ENCODE data around the gene CELF5.
"Not testable (repeated sequence)": the region's sequence is repeated elsewhere in the genome, so short reads cannot be mapped to it uniquely, and the experiment has no call there.

Gene CELF5

GRCh38 chr19:3196064-3196932 is 28.2 kb upstream of the CELF5 start:
- CTCF ChIA-PET = interaction anchor here (1.4 kb wide), 1 partner anchor 13 kb away, joined by 8 read pairs; no protein-coding TSS in a partner anchor
- no peak overlapping the region for H3K4me3 ChIP-seq (ENCODE audit: low read depth, low read length)
- TF ChIP-seq CTCF (IDR thresholded peaks at IDR 0.05; ENCODE audit: insufficient read depth, low read length, missing control alignments) = no peak
- DNase-seq (ENCODE audit: low read depth, low spot score) = no peak
- POLR2A ChIA-PET = no interaction called here

DNA sequence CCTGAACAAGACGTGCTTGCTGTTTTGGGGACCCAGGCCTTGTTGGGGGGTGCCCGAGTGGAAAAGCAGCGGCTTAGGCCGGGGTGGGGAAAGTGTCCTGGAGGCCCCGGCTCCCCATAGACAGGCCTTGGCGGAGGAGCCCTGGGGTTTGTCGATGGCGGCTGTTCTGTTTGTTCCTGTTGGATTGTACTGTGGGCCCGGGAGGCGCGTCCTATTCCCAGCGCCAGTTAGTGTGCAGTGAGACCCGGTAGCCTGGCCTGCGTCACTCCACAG is 27.6 kb upstream of the CELF5 start:
- ChIA-PET CTCF (interaction anchor here (1.4 kb wide), 1 partner anchor 12 kb away, joined by 8 read pairs; no protein-coding TSS in a partner anchor), POLR2A (no interaction called here)
- DNase-seq (ENCODE audit: low read depth, low spot score) = no peak
- H3K4me3 ChIP-seq (ENCODE audit: low read depth, low read length) = no peak overlapping the region
- TF ChIP-seq CTCF (IDR thresholded peaks at IDR 0.05; ENCODE audit: insufficient read depth, low read length, missing control alignments) = no peak

DNA sequence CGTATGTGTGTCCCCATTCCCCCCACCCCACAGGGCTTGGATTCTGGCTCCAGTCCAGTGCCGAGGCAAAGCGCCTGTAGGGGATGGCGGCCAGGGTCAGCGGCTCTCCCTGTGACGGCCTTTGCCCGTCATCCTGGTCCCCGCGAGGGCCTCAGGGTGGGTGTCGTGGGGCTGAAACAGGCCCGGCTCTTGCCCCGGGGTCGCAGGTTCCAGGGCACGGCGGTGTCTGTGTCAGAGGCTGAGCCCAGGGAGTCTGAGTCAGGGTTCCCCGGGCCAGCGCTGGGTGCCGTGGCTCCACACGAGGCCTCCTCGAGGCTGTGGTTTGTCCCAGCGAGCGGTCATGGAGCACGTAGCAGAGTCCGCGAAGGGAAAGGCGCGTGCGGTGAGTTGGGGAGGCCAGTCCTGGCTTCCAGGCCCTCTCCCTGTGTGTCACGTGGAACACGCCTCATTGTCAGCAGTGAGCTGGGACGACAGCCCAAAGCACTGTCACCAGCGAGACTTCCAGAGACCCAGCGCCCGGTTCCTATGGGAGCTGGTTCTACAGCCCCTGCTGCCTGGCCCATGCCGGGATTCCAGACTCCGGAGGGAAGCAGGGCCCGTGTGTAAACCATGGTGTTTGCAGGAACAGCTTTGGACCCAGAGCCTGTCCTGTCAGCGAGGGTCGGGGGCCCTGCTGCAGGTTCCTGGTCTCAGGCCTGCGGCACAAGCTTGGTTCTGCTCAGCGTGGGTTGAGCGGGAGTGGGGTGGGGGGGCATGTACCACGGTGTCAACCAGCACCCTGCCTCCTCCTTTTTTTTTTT is 25.4 kb upstream of the CELF5 start:
- ChIA-PET CTCF (interaction anchor here (1.0 to 1.9 kb wide), 2 partner anchors 12 to 247 kb away, joined by 3 to 8 read pairs; no protein-coding TSS in a partner anchor), POLR2A (no interaction called here)
- H3K4me3 ChIP-seq (ENCODE audit: low read depth, low read length) = no peak overlapping the region
- TF ChIP-seq CTCF (IDR thresholded peaks at IDR 0.05; ENCODE audit: insufficient read depth, low read length, missing control alignments) = no peak
- no peak for DNase-seq (ENCODE audit: low read depth, low spot score)

DNA sequence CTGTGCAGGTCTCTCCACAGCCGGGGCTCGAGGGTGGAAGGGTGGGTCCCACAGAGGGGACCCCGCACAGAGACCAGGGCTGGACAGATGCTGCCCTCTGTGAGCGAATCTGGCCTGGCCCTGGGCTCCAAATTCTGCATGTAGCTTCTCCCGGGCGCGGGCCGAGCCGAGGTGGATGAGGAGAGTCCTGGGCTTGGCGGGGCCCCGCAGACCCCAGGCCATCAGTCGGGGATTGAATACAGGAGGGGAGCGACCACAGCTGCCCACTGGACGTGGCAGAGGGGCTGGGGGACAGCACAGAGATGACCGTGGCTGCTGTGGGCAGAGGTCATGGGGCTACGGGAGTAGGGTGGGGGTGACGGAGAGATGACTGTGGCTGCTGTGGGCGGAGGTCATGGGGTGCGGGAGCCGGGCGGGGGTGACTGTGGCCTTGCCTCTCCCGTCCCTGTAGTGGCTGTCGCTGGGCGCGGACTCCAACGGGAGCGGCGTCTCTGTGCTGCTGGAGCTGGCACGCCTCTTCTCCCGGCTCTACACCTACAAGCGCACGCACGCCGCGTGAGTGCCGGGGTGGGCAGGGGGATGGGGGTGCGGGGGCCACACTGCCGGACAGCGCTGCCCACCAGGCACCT is 23.3 kb upstream of the CELF5 start:
- TF ChIP-seq CTCF (IDR thresholded peaks at IDR 0.05; ENCODE audit: insufficient read depth, low read length, missing control alignments) = no peak
- CTCF ChIA-PET = interaction anchor here (1.0 to 1.2 kb wide), 3 partner anchors 10 to 103 kb away, joined by 3 read pairs; no protein-coding TSS in a partner anchor
- DNase-seq (ENCODE audit: low read depth, low spot score) = no peak
- POLR2A ChIA-PET = no interaction called here
- no peak overlapping the region for H3K4me3 ChIP-seq (ENCODE audit: low read depth, low read length)

DNA sequence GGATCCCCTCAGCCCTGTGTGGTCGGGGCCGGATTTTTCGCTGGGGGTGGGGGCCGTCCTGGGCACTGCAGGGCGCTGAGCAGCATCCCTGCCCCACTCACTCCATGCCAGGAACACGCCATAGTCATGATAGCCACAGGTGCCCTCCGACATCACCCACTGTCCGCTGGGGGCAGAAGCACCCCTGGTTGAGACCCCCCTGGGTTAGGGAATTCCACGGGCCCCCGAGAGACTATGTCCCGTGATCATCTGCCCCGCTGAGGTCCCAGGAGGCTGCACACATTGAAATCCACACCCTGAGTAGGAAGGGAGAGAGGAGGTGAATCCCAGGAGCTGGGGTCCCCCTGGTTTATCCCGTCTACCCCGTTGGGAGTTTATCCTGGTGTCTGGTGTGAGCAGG is 22.6 kb upstream of the CELF5 start:
- POLR2A ChIA-PET = no interaction called here
- DNase-seq (ENCODE audit: low read depth, low spot score) = no peak
- TF ChIP-seq CTCF (IDR thresholded peaks at IDR 0.05; ENCODE audit: insufficient read depth, low read length, missing control alignments) = no peak
- CTCF ChIA-PET = interaction anchor here (1.1 to 1.2 kb wide), 2 partner anchors 9 to 22 kb away, joined by 3 read pairs; no protein-coding TSS in a partner anchor
- H3K4me3 ChIP-seq (ENCODE audit: low read depth, low read length) = no peak overlapping the region

DNA sequence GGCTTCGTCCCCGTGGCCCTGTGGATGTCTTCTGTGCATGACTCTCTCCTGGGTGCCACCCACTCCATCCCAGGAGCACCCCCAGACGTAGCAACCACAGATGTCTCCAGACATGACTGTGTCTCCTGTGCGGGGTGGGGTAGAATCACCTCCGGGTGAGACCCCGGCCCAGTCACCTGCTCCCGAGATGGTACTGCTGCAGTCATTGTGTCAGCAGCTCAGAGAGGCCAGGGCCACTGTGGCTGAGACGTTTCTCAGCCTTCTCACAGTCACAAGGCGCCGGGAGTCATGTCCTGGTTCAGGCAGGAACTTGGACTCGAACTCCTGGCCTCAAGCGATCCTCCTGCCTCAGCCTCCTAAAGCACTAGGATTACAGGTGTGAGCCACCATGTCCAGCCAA is 22.1 kb upstream of the CELF5 start:
- CTCF ChIA-PET = interaction anchor here (1.8 kb wide), 1 partner anchor 22 kb away, joined by 4 read pairs; no protein-coding TSS in a partner anchor

DNA sequence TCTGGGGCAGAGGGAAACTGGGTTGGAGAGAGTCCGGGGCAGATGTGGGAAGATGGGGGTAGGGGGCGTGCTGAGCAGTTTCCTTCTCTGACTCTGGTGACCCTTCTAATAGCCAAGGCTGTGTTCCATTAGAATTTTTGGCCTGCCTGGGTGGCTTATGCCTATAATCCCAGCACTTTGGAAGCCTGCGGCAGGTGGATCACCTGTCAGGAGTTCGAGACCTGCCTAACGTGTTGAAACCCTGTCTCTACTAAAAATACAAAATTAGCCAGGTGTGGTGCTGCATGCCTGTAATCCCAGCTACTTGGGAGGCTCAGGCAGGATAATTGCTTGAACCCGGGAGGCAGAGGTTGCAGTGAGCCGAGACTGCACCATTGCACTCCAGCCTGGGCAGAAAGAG is 21.6 kb upstream of the CELF5 start:
- POLR2A ChIA-PET; H3K4me3 ChIP-seq (ENCODE audit: low read depth, low read length); DNase-seq (ENCODE audit: low read depth, low spot score): not testable (repeated sequence)
- CTCF ChIA-PET = interaction anchor here (0.7 to 1.8 kb wide), 2 partner anchors 21 to 73 kb away, joined by 3 to 4 read pairs; no protein-coding TSS in a partner anchor

More for the DNA sequence above, 22.1 kb upstream of the CELF5 start:
- POLR2A ChIA-PET = no interaction called here
- TF ChIP-seq CTCF (IDR thresholded peaks at IDR 0.05; ENCODE audit: insufficient read depth, low read length, missing control alignments) = no peak
- H3K4me3 ChIP-seq (ENCODE audit: low read depth, low read length) = no peak overlapping the region
- no peak for DNase-seq (ENCODE audit: low read depth, low spot score)
